Measurements from ENCODE around the gene LTBP2.

DNA sequence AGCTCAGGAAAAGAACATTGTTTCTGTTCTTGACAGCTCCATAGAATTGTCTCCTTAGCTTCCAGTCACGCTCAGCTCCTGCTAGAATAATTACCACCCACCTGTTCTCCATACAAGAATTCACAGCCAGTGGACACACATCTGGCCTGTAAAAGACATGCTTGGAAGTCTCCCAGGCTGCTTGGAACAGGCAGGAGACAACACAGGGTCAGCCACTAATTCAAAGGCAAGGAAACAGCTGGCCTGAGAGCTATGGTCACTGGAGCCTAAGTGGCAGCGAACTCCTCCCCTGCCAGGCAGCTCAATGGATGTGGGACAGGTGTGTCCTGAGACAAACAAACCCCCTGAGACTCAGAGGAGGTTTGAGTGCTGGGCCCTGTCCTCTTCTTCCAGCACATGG is 22.9 kb upstream of the LTBP2 start:
- TF ChIP-seq CTCF (IDR thresholded peaks at IDR 0.05; ENCODE audit: insufficient read depth, low read length) (no peak), POLR2AphosphoS5 (IDR thresholded peaks at IDR 0.05; ENCODE audit: low read depth) (no peak)
- TF ChIP-seq, protein P1, sequence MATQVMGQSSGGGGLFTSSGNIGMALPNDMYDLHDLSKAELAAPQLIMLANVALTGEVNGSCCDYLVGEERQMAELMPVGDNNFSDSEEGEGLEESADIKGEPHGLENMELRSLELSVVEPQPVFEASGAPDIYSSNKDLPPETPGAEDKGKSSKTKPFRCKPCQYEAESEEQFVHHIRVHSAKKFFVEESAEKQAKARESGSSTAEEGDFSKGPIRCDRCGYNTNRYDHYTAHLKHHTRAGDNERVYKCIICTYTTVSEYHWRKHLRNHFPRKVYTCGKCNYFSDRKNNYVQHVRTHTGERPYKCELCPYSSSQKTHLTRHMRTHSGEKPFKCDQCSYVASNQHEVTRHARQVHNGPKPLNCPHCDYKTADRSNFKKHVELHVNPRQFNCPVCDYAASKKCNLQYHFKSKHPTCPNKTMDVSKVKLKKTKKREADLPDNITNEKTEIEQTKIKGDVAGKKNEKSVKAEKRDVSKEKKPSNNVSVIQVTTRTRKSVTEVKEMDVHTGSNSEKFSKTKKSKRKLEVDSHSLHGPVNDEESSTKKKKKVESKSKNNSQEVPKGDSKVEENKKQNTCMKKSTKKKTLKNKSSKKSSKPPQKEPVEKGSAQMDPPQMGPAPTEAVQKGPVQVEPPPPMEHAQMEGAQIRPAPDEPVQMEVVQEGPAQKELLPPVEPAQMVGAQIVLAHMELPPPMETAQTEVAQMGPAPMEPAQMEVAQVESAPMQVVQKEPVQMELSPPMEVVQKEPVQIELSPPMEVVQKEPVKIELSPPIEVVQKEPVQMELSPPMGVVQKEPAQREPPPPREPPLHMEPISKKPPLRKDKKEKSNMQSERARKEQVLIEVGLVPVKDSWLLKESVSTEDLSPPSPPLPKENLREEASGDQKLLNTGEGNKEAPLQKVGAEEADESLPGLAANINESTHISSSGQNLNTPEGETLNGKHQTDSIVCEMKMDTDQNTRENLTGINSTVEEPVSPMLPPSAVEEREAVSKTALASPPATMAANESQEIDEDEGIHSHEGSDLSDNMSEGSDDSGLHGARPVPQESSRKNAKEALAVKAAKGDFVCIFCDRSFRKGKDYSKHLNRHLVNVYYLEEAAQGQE (IDR thresholded peaks at IDR 0.05; ENCODE audit: insufficient replicate concordance, low read depth), result no peak
